ENCODE data around the gene TENM4. TPM values are rescaled to one million over a fixed set of nuclear protein-coding genes. Genes with fewer than 3 reads are reported as not detected.

TENM4 gene
- total RNA-seq, 4 donors from 2014 or later = 7.7 to 39.3 (median 16.1) TPM

DNA sequence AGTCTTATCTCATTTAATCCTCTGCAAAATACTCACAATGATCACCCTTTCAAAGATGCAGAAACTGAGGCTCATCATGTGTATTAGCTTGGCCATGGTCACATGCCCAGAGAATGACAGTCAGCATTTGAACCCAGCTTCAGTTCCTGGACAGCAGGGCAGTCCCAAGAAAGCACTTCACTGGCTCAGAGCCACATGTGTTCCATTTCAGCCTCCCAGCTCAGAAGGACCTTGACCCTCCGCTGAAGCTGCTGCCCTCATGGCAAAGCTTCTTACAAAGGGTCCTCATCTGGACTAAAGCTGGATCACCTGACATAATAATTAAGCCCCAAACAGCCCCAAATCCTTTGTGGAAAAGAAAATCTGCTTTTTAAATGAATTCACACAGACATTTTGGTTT, 37.0 kb downstream of the TENM4 start:
- no peaks in the 10 kb centered on the region for H3K9me3 ChIP-seq
- no peaks in the 10 kb centered on the region for H3K36me3 ChIP-seq
- 89% methylated on average over 1 of the region's 1 CpG; no CpG with 5 or more reads in 1 of the 2 donors for WGBS, 2 donors
- no peak overlapping the region for H3K27ac ChIP-seq
- no peak for TF ChIP-seq POLR2A (IDR thresholded peaks at IDR 0.05)
- TF ChIP-seq, protein P1, sequence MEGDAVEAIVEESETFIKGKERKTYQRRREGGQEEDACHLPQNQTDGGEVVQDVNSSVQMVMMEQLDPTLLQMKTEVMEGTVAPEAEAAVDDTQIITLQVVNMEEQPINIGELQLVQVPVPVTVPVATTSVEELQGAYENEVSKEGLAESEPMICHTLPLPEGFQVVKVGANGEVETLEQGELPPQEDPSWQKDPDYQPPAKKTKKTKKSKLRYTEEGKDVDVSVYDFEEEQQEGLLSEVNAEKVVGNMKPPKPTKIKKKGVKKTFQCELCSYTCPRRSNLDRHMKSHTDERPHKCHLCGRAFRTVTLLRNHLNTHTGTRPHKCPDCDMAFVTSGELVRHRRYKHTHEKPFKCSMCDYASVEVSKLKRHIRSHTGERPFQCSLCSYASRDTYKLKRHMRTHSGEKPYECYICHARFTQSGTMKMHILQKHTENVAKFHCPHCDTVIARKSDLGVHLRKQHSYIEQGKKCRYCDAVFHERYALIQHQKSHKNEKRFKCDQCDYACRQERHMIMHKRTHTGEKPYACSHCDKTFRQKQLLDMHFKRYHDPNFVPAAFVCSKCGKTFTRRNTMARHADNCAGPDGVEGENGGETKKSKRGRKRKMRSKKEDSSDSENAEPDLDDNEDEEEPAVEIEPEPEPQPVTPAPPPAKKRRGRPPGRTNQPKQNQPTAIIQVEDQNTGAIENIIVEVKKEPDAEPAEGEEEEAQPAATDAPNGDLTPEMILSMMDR (IDR thresholded peaks at IDR 0.05) = no peak
- no peak overlapping the region for H3K4me3 ChIP-seq
- DNase-seq = no peak
- H3K4me1 ChIP-seq = peaks cover 0 to 18% (median 0%) of the 10 kb centered on the region in 3 donors
- intact Hi-C loops (cut with DNase I) = no loop called here
- no peaks in the 10 kb centered on the region for H3K27me3 ChIP-seq

DNA sequence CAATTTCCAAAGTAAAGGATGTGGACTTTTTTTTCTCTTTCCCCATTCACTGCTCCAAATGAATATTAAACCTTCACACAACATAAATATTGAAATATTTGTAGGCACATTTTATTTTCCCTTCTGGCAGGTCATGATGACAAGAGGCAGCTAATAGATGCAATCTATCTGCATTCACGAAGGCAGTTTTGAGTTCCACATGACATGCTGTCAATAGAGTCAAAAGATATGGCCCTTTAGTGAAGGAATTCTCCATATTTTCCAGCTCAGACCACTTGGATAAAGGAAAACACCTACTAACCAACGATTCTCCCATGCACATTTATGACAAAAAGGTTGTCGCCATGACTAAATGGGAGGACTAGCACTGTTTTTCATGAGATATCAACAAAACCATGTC, 37.9 kb downstream of the TENM4 start:
- no peak for DNase-seq
- peaks cover 0 to 18% (median 0%) of the 10 kb centered on the region in 3 donors for H3K4me1 ChIP-seq
- 81 to 82% methylated on average over 3 of the region's 3 CpGs for WGBS, 2 donors
- TF ChIP-seq, protein P1 (IDR thresholded peaks at IDR 0.05) = no peak
- TF ChIP-seq POLR2A (IDR thresholded peaks at IDR 0.05) = no peak
- intact Hi-C loops (cut with DNase I) = no loop called here
- H3K27me3 ChIP-seq = no peaks in the 10 kb centered on the region
- no peaks in the 10 kb centered on the region for H3K36me3 ChIP-seq
- H3K27ac ChIP-seq = no peak overlapping the region
- H3K4me3 ChIP-seq = no peak overlapping the region
- no peaks in the 10 kb centered on the region for H3K9me3 ChIP-seq

DNA sequence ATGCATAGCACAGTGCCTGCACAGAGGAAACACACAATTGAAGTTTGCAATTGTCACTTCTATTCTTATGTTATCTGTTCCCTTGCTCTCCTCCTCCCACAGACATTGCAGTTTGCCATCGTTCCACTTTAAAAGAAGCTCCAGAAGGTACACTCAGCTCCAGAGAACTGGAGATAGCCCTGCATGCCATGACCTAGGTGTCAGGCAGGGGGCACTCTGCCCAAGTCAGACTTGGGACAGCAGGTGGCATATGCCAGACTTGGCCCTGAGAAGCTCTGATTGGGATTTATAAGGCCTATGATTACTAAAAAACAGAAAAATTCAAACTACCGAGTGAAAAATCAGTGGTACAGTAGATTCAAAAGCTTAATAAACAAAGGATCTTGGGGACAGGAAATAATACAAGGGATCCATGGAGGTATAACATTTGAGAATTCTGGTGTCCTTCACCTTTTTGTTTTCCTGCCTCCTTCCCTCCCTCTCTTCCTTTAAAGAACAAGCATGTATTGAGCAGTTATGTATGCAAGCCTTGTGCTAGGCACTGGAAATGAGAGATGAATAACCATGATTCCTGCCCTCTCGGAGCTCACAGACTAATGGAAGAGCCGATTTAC, 40.0 kb downstream of the TENM4 start:
- H3K27ac ChIP-seq = no peak overlapping the region
- no peaks in the 10 kb centered on the region for H3K27me3 ChIP-seq
- WGBS, 2 donors = 73 to 76% methylated on average over 4 of the region's 4 CpGs
- H3K4me3 ChIP-seq = no peak overlapping the region
- H3K9me3 ChIP-seq = no peaks in the 10 kb centered on the region
- no peak for TF ChIP-seq POLR2A (IDR thresholded peaks at IDR 0.05)
- TF ChIP-seq, protein P1 (IDR thresholded peaks at IDR 0.05) = peak; percentile 36 to 85 (median 70)
- no peak for DNase-seq
- intact Hi-C loops (cut with DNase I) = no loop called here
- no peaks in the 10 kb centered on the region for H3K36me3 ChIP-seq
- H3K4me1 ChIP-seq = peaks cover 0 to 18% (median 0%) of the 10 kb centered on the region in 3 donors

DNA sequence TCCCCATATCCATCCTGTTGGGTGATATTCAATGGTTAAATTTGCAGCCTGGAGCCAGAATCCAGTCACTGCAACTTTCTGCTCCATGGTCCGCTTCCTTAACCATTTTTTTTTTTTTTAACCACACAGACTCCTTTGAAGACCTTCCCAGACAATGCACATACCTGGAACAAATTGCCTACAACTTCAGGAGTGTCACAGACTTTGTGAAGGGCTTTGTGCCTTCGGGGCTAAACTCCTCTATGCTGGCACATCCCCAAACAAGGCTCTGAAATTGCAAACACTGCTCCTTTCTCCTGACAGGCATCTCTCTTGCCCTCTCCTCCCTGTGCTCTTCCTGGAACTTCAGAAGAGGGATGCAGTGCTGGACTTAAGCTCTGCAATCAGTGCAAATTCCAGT, 40.6 kb downstream of the TENM4 start:
- H3K4me1 ChIP-seq = peaks cover 0 to 18% (median 0%) of the 10 kb centered on the region in 3 donors
- H3K27ac ChIP-seq = no peak overlapping the region
- H3K4me3 ChIP-seq = no peak overlapping the region
- DNase-seq = no peak
- H3K9me3 ChIP-seq = no peaks in the 10 kb centered on the region
- intact Hi-C loops (cut with DNase I) = no loop called here
- no peak for TF ChIP-seq POLR2A (IDR thresholded peaks at IDR 0.05)
- TF ChIP-seq, protein P1 (IDR thresholded peaks at IDR 0.05) = no peak
- no peaks in the 10 kb centered on the region for H3K27me3 ChIP-seq
- 29 to 40% methylated on average over 2 of the region's 2 CpGs for WGBS, 2 donors
- H3K36me3 ChIP-seq = no peaks in the 10 kb centered on the region

DNA sequence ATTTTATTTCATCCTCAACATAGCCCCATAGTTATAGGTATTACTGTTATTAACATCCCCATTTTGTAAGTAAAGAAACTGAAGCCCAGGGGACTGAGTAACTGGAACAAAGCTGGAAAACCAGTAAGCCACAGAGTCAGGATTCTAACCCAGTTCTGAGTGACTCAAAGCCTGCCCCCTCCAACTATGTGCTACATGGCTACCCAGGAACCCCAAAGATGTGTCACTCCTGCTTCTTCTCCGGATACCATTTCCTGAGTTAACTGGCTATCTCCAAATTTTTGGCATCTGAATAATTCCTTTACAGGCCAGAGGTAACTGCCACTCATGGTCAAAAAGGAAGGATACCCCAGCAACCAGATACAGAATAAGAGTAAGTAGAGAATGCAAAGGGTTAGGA, 43.6 kb downstream of the TENM4 start:
- intact Hi-C loops (cut with DNase I) = no loop called here
- Histone ChIP-seq H3K27ac (no peak overlapping the region), H3K4me1 (peaks cover 0 to 8% (median 0%) of the 10 kb centered on the region in 3 donors), H3K36me3 (no peaks in the 10 kb centered on the region), H3K4me3 (no peak overlapping the region), H3K9me3 (no peaks in the 10 kb centered on the region), H3K27me3 (no peaks in the 10 kb centered on the region)
- WGBS, 2 donors = 80 to 100% methylated on average over 1 of the region's 1 CpG
- TF ChIP-seq POLR2A (IDR thresholded peaks at IDR 0.05) = no peak
- TF ChIP-seq, protein P1 (IDR thresholded peaks at IDR 0.05) = no peak
- DNase-seq = no peak
